Body of pancreas (tissue), 4 donors: Measurements from ENCODE around the gene KHDRBS2.

Experiments used
- POLR2A ChIP-seq, 3 donors: fragments of 450-650 bp; IDR thresholded peaks; one replicate each; pipeline ENCODE4 v1.6.1; 2016; ENCODE audit warnings: antibody characterized with exemption in 3 of 3, mild to moderate bottlenecking in 2 of 3
- TF ChIP-seq, protein P1 (sequence below), 7 experiments: fragments of 450-650 bp in 4 of 7; fragments of 200-600 bp in 3 of 7; sonication (generic) in 3 of 7; IDR thresholded peaks; one replicate each; pipeline ENCODE4 v1.5.1; 2016 to 2019; ENCODE audit warnings: antibody characterized with exemption in 7 of 7

DNA sequence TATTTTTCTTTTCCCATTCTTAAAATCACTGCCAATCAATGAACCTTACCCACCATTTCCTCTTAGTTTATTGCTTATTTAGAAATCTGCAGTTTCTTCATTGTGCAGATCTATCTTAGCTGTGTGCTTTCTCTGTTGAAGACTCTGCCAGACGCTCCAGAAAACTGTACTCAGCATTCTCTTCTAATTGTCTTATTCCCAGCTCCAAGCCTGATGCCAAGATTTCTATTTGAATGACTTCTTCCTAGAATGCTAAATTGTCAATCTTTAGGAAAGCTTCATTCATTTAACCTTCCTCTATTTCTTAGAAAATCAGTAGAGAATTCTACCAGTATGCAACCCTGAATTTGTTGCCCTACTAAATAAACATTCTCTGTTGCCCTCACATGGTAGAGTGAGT is 308.9 kb downstream of the KHDRBS2 start:
- TF ChIP-seq, protein P1, sequence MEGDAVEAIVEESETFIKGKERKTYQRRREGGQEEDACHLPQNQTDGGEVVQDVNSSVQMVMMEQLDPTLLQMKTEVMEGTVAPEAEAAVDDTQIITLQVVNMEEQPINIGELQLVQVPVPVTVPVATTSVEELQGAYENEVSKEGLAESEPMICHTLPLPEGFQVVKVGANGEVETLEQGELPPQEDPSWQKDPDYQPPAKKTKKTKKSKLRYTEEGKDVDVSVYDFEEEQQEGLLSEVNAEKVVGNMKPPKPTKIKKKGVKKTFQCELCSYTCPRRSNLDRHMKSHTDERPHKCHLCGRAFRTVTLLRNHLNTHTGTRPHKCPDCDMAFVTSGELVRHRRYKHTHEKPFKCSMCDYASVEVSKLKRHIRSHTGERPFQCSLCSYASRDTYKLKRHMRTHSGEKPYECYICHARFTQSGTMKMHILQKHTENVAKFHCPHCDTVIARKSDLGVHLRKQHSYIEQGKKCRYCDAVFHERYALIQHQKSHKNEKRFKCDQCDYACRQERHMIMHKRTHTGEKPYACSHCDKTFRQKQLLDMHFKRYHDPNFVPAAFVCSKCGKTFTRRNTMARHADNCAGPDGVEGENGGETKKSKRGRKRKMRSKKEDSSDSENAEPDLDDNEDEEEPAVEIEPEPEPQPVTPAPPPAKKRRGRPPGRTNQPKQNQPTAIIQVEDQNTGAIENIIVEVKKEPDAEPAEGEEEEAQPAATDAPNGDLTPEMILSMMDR (IDR thresholded peaks at IDR 0.05): no peak
- TF ChIP-seq POLR2A (IDR thresholded peaks at IDR 0.05): no peak
